HFFc6 (cell line): ENCODE measurements around the gene CERK. TPM values are rescaled to one million over a fixed set of nuclear protein-coding genes. Genes with fewer than 3 reads are reported as not detected.

Source experiments
- DNase-seq: peaks from one replicate; pipeline ENCODE4 v3.0.0-alpha.2; 2018
- H3K27ac Mint-ChIP-seq: 2 replicates; pipeline ENCODE4 v1.8.0; 2020; ENCODE audit warnings: mild to moderate bottlenecking, mixed read lengths
- H3K27me3 Mint-ChIP-seq: 2 replicates; pipeline ENCODE4 v1.8.0; 2021; ENCODE audit warnings: mild to moderate bottlenecking, moderate library complexity, mixed read lengths; ENCODE audit not compliant: insufficient read depth
- H3K36me3 Mint-ChIP-seq: 2 replicates; pipeline ENCODE4 v1.8.0; 2021; ENCODE audit warnings: low read depth, mixed read lengths
- H3K4me1 Mint-ChIP-seq: 2 replicates; pipeline ENCODE4 v1.8.0; 2020; ENCODE audit warnings: low read depth, mixed read lengths
- H3K4me3 Mint-ChIP-seq: 2 replicates; pipeline ENCODE4 v1.8.0; 2020; ENCODE audit warnings: mild to moderate bottlenecking, moderate library complexity, mixed read lengths
- H3K9me3 Mint-ChIP-seq: 2 replicates; pipeline ENCODE4 v1.8.0; 2020; ENCODE audit warnings: mild to moderate bottlenecking, mixed read lengths
- CTCF ChIP-seq: fragments of 200-600 bp; sonication (generic); IDR thresholded peaks from 2 replicates; pipeline ENCODE4 v1.5.0; 2021; ENCODE audit warnings: antibody characterized with exemption, mild to moderate bottlenecking
- total RNA-seq, 6 experiments: library from RNA; stranded (reverse); fragmentation: NEBNext Ultra II Directional; extraction: Animal tissue kit (Norgen Biotek cat#: 25700); gene quantifications; 2 replicates in 1 of 6; 3 replicates in 5 of 6; pipeline ENCODE4 v1.2.3, GENCODE V29; 2021

Gene CERK
- total RNA-seq, 6 experiments from 2014 or later = 49.1 to 54.8 (median 52.0) TPM

- no peak overlapping the region for H3K27ac Mint-ChIP-seq
- TF ChIP-seq CTCF = 0 out of 2 replicates have a peak, but pooled peaks have one; percentile 24
Measured at GRCh38 chr22:46741974-46742519, 4.0 kb upstream of the CERK start.

GRCh38 chr22:46740910-46741780, 3.1 kb upstream of the CERK start:
- peak overlapping the region; percentile 12; the same call in 1 of the 2 replicates for H3K27ac Mint-ChIP-seq
- H3K9me3 Mint-ChIP-seq = no peaks in the 10 kb centered on the region
- TF ChIP-seq CTCF = no peak

More at GRCh38 chr22:46741974-46742519, 4.0 kb upstream of the CERK start:
- H3K27me3 Mint-ChIP-seq = peaks cover 3% of the 10 kb centered on the region; the same call in 1 of the 2 replicates
- H3K36me3 Mint-ChIP-seq = no peaks in the 10 kb centered on the region
- no peaks in the 10 kb centered on the region for H3K9me3 Mint-ChIP-seq
- H3K4me3 Mint-ChIP-seq = no peak overlapping the region
- H3K4me1 Mint-ChIP-seq = peaks cover 19% of the 10 kb centered on the region
- no peak for DNase-seq

GRCh38 chr22:46739094-46739870, 1.2 kb upstream of the CERK start:
- H3K27ac Mint-ChIP-seq = peak overlapping the region; percentile 71
- peak; percentile 74 for TF ChIP-seq CTCF
- no peaks in the 10 kb centered on the region for H3K36me3 Mint-ChIP-seq
- H3K27me3 Mint-ChIP-seq = 0 out of 2 replicates have a peak, but pooled peaks cover 1% of the 10 kb centered on the region
- H3K4me3 Mint-ChIP-seq = peak overlapping the region; percentile 88
- DNase-seq = peak; percentile 82
- peaks cover 45% of the 10 kb centered on the region for H3K4me1 Mint-ChIP-seq
- H3K9me3 Mint-ChIP-seq = no peaks in the 10 kb centered on the region

More at GRCh38 chr22:46740910-46741780, 3.1 kb upstream of the CERK start:
- Mint-ChIP-seq H3K4me3 (no peak overlapping the region), H3K36me3 (no peaks in the 10 kb centered on the region), H3K4me1 (peaks cover 27% of the 10 kb centered on the region), H3K27me3 (peaks cover 3% of the 10 kb centered on the region; the same call in 1 of the 2 replicates)
- no peak for DNase-seq

- H3K4me1 Mint-ChIP-seq = peaks cover 46% of the 10 kb centered on the region
- H3K4me3 Mint-ChIP-seq = peak overlapping the region; percentile 88
- H3K27me3 Mint-ChIP-seq = 0 out of 2 replicates have a peak, but pooled peaks cover 1% of the 10 kb centered on the region
- H3K36me3 Mint-ChIP-seq = no peaks in the 10 kb centered on the region
- peak; percentile 41 for DNase-seq
- H3K27ac Mint-ChIP-seq = peak overlapping the region; percentile 71
- no peak for TF ChIP-seq CTCF
- no peaks in the 10 kb centered on the region for H3K9me3 Mint-ChIP-seq
Measured at GRCh38 chr22:46738647-46739093, 618 bp upstream of the CERK start.
